OCI-LY1 (cell line): ENCODE data around the gene FKBP6.

Source experiments
- CTCF ChIP-seq: fragments of 200-600 bp; sonication (generic), shearing (Covaris generic); IDR thresholded peaks from 2 replicates; pipeline ENCODE4 v1.5.1; 2017; ENCODE audit warnings: mild to moderate bottlenecking, antibody characterized with exemption, low read length, moderate library complexity, mixed read lengths
- EZH2 ChIP-seq: fragments of 200-600 bp; sonication (generic), shearing (Covaris generic); IDR thresholded peaks from 2 replicates; pipeline ENCODE4 v1.8.0; 2017; ENCODE audit warnings: borderline replicate concordance, mixed run types, mild to moderate bottlenecking, antibody characterized with exemption, low read length, moderate library complexity, mixed read lengths

- TF ChIP-seq CTCF (no peak), EZH2 (no peak)
Observed at GRCh38 chr7:73314271-73314670, 13.7 kb upstream of the FKBP6 start.
